ENCODE data around the gene PATJ.
"Not testable (repeated sequence)": the region's sequence is repeated elsewhere in the genome, so short reads cannot be mapped to it uniquely, and the experiment has no call there.

PATJ gene

DNA sequence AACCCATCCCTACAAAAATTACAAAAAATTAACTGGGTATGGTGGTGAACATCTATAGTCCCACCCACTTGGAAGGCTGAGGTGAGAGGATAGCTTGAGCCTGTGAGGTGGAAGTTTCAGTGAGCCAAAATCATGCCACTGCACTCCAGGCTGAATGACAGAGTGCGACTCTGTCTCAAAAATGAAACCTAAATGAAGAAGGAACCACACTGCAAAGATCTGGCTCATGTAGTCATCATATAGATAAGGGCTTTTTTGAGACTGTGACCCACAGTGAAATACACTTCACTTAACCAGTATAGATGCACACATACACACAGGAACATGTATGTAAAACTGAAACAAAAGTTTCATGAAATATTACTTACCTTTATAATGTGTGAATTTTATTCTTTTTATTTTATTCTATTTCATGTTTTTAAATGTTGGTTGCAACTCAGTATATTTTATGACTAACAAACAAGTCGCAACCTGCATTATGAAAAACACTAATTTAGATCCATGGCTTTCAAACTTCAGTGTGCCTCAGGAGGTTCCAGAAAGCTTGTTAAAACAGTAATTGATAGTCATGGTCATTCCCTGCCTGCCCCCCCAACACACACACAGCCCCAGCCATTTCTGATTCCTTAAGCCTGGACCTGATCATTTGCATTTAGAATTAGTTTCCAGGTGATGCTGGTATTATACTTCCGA is 189.5 kb downstream of the PATJ start:
- ATAC-seq (replicated peaks) (no peak), DNase-seq (no peak)
- Mint-ChIP-seq H3K27ac (no peak overlapping the region), H3K27me3 (no peaks in the 10 kb centered on the region), H3K9me3 (no peaks in the 10 kb centered on the region), H3K36me3 (ENCODE audit: insufficient read depth) (peaks cover 6% of the 10 kb centered on the region), H3K4me1 (ENCODE audit: low read depth in 2 of 2) (no peaks in the 10 kb centered on the region), H3K4me3 (no peak overlapping the region)

DNA sequence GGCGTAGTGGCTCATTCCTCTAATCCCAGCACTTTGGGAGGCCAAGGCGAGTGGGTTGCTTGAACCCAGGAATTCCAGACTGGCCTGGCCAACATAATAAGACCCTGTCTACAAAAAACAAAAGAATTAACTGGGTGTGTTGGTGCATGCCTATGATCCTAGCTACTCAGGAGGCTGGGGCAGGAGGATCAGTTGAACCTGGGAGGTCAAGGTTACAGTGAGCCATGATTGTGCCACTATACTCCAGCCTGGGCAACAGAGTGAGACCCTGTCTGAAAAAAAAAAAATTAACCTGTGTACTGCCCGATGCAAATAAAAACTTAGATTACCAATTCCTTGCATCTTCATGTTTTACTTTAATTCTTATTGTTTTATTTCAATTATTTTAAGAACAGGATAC is 193.2 kb downstream of the PATJ start:
- DNase-seq (no peak), ATAC-seq (replicated peaks) (no peak)
- Mint-ChIP-seq H3K27me3 (no peaks in the 10 kb centered on the region), H3K4me1 (ENCODE audit: low read depth in 2 of 2) (no peaks in the 10 kb centered on the region), H3K9me3 (no peaks in the 10 kb centered on the region), H3K36me3 (ENCODE audit: insufficient read depth) (peaks cover 15% of the 10 kb centered on the region), H3K27ac (no peak overlapping the region), H3K4me3 (no peak overlapping the region)

DNA sequence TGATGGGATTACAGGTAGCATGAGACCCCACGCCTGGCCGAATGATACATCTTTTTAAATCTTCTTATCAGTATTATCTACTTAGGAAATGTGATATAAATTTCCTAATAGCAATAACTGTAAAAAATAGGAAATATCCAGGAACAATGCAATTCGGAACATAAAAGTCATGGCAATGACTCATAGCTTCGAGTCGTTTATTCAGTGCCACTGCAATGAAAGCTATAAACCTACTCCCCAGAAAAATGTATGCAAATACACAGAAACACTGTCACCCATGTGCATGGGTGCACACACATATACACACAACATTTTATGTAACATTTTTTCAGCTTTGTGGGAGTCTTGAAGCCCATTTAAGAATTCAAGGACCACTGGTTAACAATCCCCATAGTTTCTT is 194.6 kb downstream of the PATJ start:
- Mint-ChIP-seq H3K27me3 (no peaks in the 10 kb centered on the region), H3K27ac (no peak overlapping the region), H3K36me3 (ENCODE audit: insufficient read depth) (peaks cover 11% of the 10 kb centered on the region), H3K9me3 (no peaks in the 10 kb centered on the region), H3K4me1 (ENCODE audit: low read depth in 2 of 2) (no peaks in the 10 kb centered on the region), H3K4me3 (no peak overlapping the region)
- no peak for ATAC-seq (replicated peaks)
- DNase-seq: no peak

DNA sequence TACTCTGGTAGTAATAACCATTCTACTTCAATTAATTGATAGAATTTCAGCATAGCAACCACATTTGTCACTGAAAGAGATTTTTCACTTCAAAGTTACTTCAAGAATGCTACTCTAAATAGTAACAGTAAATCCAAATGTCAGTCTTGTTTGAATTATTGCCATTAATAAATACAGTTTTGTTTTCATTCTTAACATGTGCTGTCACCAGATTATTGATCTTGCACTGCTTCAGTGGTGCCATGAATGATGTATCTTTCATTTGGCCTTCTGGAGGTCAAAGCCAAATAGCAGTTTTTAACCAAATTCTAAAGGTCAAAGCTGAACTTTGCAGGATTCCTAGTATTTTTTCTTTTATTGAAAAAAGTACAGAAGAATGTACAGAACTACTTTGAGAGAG is 199.5 kb downstream of the PATJ start:
- no peak overlapping the region for H3K4me3 Mint-ChIP-seq
- ATAC-seq (replicated peaks) (no peak), DNase-seq (no peak)
- peaks cover 9% of the 10 kb centered on the region for H3K36me3 Mint-ChIP-seq (ENCODE audit: insufficient read depth)
- H3K27ac Mint-ChIP-seq: no peak overlapping the region
- H3K4me1 Mint-ChIP-seq (ENCODE audit: low read depth in 2 of 2): no peaks in the 10 kb centered on the region
- no peaks in the 10 kb centered on the region for H3K27me3 Mint-ChIP-seq
- peaks cover 2 to 16% of the 10 kb centered on the region in 2 donors for H3K9me3 Mint-ChIP-seq

DNA sequence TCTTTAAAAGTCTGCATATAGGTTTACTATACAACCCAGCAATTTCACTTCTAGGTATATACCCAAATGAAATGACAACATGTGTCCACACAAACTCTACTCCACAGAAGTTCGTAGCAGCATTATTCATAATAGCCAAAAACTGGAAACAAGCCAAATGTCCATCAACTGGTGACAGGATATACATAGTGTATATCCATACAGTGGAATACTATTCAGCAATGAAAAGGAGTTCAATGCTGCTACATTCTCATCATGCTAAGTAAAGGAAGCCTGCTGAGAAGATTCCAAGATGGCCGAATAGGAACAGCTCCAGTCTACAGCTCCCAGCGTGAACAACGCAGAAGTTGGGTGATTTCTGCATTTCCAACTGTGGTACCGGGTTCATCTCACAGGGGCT is 200.6 kb downstream of the PATJ start:
- H3K4me1 Mint-ChIP-seq (ENCODE audit: low read depth in 2 of 2): no peaks in the 10 kb centered on the region
- no peaks in the 10 kb centered on the region for H3K27me3 Mint-ChIP-seq
- no peak for ATAC-seq (replicated peaks)

DNA sequence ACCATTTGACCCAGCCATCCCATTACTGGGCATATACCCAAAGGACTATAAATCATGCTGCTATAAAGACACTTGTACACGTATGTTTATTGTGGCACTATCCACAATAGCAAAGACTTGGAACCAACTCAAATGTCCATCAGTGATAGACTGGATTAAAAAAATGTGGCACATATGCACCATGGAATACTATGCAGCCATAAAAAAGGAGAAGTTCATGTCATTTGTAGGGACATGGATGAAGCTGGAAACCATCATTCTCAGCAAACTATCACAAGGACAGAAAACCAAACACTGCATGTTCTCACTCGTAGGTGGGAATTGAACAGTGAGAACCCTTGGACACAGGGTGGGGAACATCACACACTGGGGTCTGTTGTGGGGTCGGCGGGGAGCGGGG is 206.4 kb downstream of the PATJ start:
- not testable (repeated sequence) for H3K27ac Mint-ChIP-seq; H3K4me3 Mint-ChIP-seq; ATAC-seq (replicated peaks); H3K36me3 Mint-ChIP-seq (ENCODE audit: insufficient read depth); H3K4me1 Mint-ChIP-seq (ENCODE audit: low read depth in 2 of 2); H3K27me3 Mint-ChIP-seq; DNase-seq
- H3K9me3 Mint-ChIP-seq: peaks cover 2 to 16% of the 10 kb centered on the region in 2 donors

More for the DNA sequence above, 200.6 kb downstream of the PATJ start:
- Mint-ChIP-seq H3K9me3 (peaks cover 2 to 16% of the 10 kb centered on the region in 2 donors), H3K4me3 (no peak overlapping the region), H3K27ac (no peak overlapping the region), H3K36me3 (ENCODE audit: insufficient read depth) (peaks cover 5% of the 10 kb centered on the region)
- no peak for DNase-seq

DNA sequence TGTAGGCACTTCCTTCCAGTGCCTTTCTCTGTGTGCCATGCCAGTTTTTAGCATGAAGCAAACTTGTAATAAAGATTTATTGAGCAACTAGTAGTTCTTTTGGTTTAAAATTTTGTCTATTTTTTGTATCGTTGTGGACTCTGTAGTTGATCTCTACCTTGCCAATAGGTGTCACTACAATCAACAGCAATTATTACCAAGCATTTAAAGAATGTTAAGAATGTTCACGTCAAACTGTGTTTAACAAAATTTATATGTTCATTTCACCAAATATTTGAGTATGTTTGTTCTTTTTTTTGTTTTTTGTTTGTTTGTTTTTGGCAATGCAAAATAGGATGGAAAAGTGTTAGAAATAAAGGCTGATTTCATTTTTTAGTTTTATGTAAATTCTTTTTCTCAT is 208.1 kb downstream of the PATJ start:
- no peaks in the 10 kb centered on the region for H3K4me1 Mint-ChIP-seq (ENCODE audit: low read depth in 2 of 2)
- no peaks in the 10 kb centered on the region for H3K36me3 Mint-ChIP-seq (ENCODE audit: insufficient read depth)
- H3K9me3 Mint-ChIP-seq: peaks cover 0 to 8% of the 10 kb centered on the region in 2 donors
- DNase-seq (no peak), ATAC-seq (replicated peaks) (no peak)
- no peak overlapping the region for H3K4me3 Mint-ChIP-seq
- no peak overlapping the region for H3K27ac Mint-ChIP-seq
- no peaks in the 10 kb centered on the region for H3K27me3 Mint-ChIP-seq

DNA sequence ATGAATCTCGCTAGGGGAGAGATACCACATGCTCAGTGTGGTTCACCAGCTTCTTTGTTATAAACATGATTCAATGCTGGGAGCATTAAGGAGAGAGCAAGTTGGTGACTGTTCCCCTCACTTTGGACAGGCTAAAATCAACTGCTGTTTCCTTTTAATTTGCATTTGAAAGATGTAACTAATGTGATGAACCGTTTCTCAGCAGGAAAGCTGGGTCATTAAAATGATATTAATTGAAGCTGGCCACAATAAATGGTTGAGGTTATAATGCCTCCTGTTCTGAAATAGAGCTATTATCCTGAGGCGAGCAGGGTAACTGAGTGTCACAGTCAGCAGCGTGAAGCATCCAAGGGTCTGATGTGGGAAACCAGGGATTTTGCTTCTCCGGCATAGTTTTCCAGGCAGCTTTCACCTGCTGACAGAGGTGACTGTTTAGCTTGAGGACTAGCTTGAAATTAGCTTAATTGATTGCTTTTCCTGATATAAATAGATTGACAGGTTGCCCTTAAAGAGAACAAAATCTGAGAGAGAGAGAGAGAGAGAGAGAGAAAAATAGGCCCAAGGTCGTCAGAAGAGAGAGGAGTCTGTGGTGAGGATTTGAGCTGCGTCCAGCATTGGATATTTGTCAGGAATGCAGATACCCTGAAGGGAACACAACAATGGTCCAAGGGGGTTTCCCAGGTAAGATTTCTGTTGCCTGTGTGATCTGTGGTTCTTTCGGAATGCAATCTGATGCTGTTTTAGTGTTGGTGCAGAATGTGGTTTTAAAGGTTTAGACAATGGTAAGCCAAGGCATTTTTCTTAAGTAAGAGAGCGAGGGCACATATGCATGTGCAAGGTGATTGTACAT is 209.7 kb downstream of the PATJ start:
- no peak overlapping the region for H3K4me3 Mint-ChIP-seq
- no peaks in the 10 kb centered on the region for H3K27me3 Mint-ChIP-seq
- ATAC-seq (replicated peaks) (no peak), DNase-seq (no peak)
- no peaks in the 10 kb centered on the region for H3K9me3 Mint-ChIP-seq
- no peak overlapping the region for H3K27ac Mint-ChIP-seq
- H3K4me1 Mint-ChIP-seq (ENCODE audit: low read depth in 2 of 2): no peaks in the 10 kb centered on the region
- no peaks in the 10 kb centered on the region for H3K36me3 Mint-ChIP-seq (ENCODE audit: insufficient read depth)

DNA sequence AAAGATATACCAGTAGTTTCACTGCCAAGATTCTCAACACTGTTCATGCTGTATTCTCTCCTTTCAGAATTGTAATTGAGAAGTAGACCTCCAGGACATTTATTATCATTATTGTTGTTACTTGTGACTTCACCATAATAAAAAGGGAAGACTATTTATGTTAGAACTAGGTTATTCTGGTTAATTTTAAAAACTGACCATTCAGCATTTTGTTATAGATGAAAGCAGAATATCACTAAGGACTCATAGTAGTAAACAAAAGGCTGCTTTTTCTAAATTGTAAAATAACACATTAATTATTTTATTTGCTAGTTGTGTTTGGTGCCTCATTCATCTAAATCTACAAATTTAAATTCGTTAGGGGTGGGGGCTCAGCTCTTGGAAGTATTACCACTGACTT is 210.4 kb downstream of the PATJ start:
- H3K27ac Mint-ChIP-seq: no peak overlapping the region
- no peaks in the 10 kb centered on the region for H3K9me3 Mint-ChIP-seq
- no peaks in the 10 kb centered on the region for H3K4me1 Mint-ChIP-seq (ENCODE audit: low read depth in 2 of 2)
- DNase-seq (no peak), ATAC-seq (replicated peaks) (no peak)
- no peak overlapping the region for H3K4me3 Mint-ChIP-seq
- H3K36me3 Mint-ChIP-seq (ENCODE audit: insufficient read depth): no peaks in the 10 kb centered on the region
- H3K27me3 Mint-ChIP-seq: no peaks in the 10 kb centered on the region

DNA sequence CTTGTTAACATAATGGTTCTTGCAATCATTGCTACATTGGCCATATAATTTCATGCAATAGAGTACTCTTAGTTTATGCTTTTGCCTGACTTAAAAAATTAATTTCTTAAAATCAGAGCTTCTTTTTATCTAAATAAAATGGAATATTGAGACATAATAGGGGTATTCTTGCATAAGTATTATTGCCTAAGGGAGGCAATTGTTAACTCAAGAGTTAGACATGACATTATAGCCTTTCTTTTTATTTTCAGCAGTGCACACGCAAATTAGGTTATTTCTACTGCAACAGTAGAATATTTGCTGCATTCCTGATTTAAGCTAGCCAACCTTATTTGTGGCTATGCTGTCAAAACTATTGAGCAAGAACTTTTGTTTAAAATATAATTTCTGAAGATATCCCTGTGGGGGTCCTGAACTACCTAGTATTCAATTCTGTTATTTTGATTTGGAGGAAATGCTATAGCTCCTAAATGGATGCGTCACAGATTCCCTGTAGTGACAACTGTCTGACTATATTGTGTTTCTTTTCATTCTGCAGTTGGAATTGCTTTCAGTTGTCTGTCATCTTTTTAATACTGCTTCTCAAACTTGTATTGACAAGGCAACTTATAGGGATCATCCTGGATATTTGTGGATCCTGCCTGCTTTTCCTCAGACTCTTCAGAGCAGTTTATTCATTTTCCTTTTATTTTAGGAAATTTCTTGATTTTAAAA is 211.0 kb downstream of the PATJ start:
- no peaks in the 10 kb centered on the region for H3K9me3 Mint-ChIP-seq
- no peaks in the 10 kb centered on the region for H3K36me3 Mint-ChIP-seq (ENCODE audit: insufficient read depth)
- no peaks in the 10 kb centered on the region for H3K4me1 Mint-ChIP-seq (ENCODE audit: low read depth in 2 of 2)
- no peak overlapping the region for H3K4me3 Mint-ChIP-seq
- no peak for DNase-seq
- no peaks in the 10 kb centered on the region for H3K27me3 Mint-ChIP-seq
- no peak overlapping the region for H3K27ac Mint-ChIP-seq
- no peak for ATAC-seq (replicated peaks)

DNA sequence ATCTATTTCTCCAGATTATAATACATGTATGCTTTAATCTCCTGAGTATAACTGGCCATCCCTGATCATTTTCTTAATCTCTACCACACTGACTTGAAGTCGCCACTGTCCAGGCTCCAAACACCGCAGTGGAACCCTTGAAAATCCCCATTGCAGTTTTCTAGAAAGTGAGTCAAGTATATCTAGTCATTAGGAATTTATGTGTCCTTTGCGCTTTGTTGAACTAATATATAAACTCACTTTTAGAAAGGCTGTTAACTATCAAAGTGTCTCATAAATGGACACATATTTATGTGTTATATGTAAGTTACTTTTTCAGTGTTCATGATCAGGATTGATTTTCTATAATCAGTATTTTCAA is 211.5 kb downstream of the PATJ start:
- no peak overlapping the region for H3K27ac Mint-ChIP-seq
- no peak overlapping the region for H3K4me3 Mint-ChIP-seq
- ATAC-seq (replicated peaks): no peak
- H3K27me3 Mint-ChIP-seq: no peaks in the 10 kb centered on the region
- DNase-seq: no peak
- H3K36me3 Mint-ChIP-seq (ENCODE audit: insufficient read depth): peaks cover 4% of the 10 kb centered on the region
- H3K9me3 Mint-ChIP-seq: no peaks in the 10 kb centered on the region
- H3K4me1 Mint-ChIP-seq (ENCODE audit: low read depth in 2 of 2): no peaks in the 10 kb centered on the region

DNA sequence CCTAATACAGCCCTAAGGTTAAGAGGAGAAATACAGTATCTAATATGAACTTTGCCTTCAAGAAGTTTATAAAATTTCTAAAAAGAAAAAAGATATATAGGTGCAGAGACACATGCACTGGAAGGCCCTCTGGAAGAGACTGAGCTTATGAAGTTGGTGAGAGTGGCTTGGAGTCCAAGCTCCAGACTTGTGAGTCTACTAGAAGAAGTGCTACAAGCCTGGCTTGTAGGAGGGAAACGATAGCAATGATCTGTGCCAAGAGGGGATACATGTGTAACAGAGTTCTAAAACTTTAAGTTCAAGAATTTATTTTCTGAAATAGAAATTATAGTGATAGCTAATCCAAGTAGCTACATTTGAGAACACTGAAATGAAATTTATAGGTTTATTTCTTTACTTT is 213.0 kb downstream of the PATJ start:
- Mint-ChIP-seq H3K9me3 (no peaks in the 10 kb centered on the region), H3K36me3 (ENCODE audit: insufficient read depth) (peaks cover 8% of the 10 kb centered on the region), H3K27ac (no peak overlapping the region), H3K4me1 (ENCODE audit: low read depth in 2 of 2) (no peaks in the 10 kb centered on the region), H3K27me3 (no peaks in the 10 kb centered on the region), H3K4me3 (no peak overlapping the region)
- ATAC-seq (replicated peaks) (no peak), DNase-seq (no peak)

DNA sequence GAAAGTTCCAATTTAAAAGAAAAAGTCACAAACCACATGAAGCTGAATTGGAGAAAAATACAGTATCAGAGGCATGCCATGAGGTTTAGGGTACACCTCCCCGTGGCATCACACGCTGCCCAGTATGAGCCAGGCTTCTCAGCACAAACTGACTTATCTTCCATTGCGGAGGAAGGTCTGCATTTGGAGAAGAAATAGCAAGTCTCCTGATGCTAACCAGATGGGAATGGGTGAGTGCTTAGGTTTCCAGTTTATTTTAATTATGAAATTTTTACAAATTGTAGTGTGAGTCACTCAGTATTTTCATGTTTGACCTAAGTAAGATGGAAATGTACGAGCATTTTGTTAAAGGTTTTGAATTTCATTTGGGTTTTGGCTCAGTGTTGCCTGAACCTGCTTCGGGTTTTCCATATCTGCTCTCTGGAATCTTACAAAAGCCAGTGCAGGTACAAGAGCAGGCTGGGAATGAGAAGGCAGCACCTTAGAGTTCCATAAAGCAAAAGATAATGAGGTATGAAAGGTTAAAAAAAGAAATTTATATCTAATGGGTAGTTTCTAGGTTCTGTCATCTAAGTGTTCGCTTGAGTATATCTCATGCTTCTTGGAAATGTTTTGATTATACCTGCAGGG is 213.9 kb downstream of the PATJ start:
- H3K4me3 Mint-ChIP-seq: no peak overlapping the region
- DNase-seq (no peak), ATAC-seq (replicated peaks) (no peak)
- H3K36me3 Mint-ChIP-seq (ENCODE audit: insufficient read depth): peaks cover 8% of the 10 kb centered on the region
- H3K27me3 Mint-ChIP-seq: no peaks in the 10 kb centered on the region
- H3K27ac Mint-ChIP-seq: no peak overlapping the region
- H3K9me3 Mint-ChIP-seq: no peaks in the 10 kb centered on the region
- no peaks in the 10 kb centered on the region for H3K4me1 Mint-ChIP-seq (ENCODE audit: low read depth in 2 of 2)
